HG03139 (cell line): ENCODE measurements around the gene GPR35.

Experiments used
- ATAC-seq: cut with Tn5 transposase; IDR thresholded peaks from one replicate; pipeline ENCODE4 v1.9.1; 2021; ENCODE audit not compliant: unreplicated experiment

GPR35 gene

GRCh38 chr2:240637116-240637900 lies 12.0 kb downstream of the GPR35 start:
- ATAC-seq: no peak

- no peak for ATAC-seq
Observed at GRCh38 chr2:240637901-240638345, 12.6 kb downstream of the GPR35 start.

DNA sequence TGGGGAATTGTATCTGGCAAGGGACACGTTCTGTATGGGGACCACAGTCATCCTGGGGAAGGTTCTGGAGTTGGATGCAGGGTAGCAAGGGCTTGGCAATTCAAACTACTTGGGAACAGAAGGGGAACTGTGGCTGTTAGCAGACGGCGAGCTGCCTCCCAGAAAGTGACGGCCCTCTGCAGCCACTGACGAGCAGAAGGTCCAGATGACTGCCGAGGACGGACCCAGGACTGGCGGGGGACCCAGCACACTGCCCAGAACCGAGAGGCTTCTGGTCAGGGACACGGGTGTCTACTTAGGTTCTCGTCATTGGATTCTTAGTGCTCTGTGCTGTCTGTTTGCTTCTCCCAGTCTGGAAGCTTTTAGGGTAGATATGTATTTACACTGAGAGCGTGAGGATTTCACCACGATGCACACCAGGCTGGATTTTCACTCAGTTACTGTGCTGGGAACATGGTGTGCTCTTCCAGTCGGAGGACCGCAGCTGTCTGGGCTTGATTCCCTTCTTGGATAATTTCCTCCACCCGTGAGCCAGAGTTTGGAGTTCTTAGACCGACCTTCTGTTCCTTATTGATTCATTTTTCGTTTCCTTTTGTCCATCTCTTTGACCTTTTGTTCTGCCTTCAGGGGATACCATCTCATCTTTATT lies 13.4 kb downstream of the GPR35 start:
- no peak for ATAC-seq

- ATAC-seq: no peak
Observed at GRCh38 chr2:240639566-240639965, 14.3 kb downstream of the GPR35 start.

- ATAC-seq: no peak
Observed at GRCh38 chr2:240640939-240641338, 15.7 kb downstream of the GPR35 start.

GRCh38 chr2:240642061-240642805 lies 17.0 kb downstream of the GPR35 start:
- no peak for ATAC-seq

DNA sequence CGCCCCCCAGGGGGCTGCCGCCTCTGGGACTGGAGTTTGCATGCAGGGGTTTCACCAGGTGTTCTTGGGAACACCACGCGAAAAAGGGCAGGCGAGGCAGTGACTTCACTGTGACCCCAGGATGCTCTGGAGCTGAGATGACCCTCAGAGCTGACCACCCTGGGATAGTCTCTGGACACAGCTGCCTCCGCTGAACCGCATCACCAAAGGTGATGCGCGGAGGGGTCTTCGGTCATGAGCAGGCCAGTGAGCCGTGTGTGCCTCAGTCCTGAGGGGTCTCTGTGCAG lies 17.5 kb downstream of the GPR35 start:
- no peak for ATAC-seq

GRCh38 chr2:240643093-240643810 lies 18.0 kb downstream of the GPR35 start:
- no peak for ATAC-seq

DNA sequence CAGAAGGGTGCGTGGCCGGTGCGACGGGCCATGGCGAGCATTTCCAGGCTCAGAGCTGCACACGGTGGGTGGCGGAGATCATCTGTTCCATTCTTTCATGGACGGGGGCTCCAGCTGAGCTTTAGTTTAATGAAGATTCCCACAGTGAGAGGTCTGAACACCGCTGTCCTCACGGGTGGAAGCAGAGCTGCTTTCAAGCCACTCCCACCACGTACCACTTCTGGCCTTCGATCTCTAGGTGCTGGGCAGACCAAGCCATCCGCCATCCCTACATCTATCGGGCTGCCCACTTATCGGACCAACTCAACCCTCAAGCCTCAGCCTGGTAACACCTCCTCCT lies 18.5 kb downstream of the GPR35 start:
- no peak for ATAC-seq

- ATAC-seq: no peak
Observed at GRCh38 chr2:240644171-240644651, 18.9 kb downstream of the GPR35 start.

- ATAC-seq: no peak
Observed at GRCh38 chr2:240644859-240645301, 19.6 kb downstream of the GPR35 start.

GRCh38 chr2:240645346-240645745 lies 20.1 kb downstream of the GPR35 start:
- no peak for ATAC-seq

DNA sequence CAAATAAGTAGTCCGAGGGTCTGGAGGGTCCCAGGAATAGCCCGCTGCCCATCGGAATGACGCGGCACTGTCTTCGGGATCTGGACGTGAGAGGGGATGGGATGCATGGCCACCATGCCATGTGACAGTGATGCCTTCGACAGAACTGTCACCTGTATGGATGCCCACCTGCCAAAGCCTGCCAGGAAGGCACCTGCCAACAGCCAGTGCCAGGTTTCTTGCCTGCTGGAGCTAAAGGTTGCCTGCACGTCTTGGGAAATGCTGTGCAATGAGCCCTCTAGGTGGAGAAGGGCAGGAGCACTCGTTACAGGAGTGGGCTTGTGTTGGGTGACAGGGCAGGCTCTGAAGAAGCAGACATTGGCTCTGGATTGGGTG lies 20.5 kb downstream of the GPR35 start:
- ATAC-seq: no peak

GRCh38 chr2:240646176-240646899 lies 21.1 kb downstream of the GPR35 start:
- no peak for ATAC-seq

DNA sequence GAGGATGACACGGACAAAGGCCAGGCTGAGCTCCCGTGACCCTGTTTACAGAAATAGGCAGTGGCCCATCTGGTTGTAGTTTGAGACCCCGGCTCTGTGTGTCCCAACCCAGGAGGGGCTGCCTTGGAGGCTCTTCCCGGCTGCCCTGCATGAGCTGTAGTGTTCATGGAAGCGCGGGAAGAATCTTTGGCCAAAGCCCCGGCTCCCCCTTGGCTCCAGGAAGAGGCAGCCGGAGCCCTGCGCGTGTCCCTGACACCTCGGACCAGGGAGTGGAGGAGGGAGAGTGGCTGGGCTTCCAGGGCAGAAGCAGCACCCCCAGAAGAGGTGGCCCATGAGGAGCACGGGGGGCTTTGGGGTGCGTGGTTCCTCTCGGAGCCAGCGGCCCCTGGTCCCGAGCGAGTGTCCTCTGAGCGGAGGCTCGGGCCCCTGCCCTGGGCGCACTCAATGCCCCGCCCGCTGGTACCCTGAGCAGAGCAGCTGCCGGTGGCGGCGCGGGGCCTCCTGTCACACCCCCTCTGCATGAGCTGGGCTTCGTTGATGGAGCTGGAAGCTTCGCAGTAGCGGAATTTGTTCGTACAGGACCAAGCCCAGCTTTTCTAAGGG lies 21.7 kb downstream of the GPR35 start:
- no peak for ATAC-seq

DNA sequence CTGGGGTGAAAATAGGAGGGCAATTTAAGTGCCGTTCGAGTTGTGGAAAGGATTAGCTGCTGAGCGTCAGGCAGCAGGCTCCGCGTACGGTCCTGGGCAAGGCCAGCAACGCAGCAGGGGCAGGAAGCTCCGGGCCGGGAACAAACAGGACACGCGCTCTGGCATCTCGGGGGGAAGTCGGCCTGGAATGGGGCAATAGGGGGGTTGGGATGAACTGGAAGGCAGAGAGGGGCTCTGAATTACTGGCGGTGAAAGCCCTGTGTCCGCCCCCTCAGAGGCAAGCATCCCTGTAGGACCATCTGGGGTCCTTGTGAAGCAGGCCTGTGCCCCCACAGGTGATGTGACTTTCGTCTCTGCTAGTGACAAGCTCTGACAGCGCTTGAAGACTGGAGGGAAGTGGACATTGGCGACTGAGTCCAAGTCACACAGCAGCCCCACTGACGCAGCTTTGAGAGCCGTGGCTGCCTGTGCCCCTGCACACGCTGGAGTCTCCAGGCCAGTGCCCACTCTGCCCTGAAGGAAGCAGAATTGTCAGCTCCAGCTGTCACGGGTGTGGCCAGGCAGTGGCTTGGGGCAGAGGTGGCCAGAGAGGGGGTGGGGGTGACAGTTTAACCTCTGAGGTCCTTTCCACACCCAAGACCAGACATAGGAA lies 22.3 kb downstream of the GPR35 start:
- ATAC-seq: no peak

DNA sequence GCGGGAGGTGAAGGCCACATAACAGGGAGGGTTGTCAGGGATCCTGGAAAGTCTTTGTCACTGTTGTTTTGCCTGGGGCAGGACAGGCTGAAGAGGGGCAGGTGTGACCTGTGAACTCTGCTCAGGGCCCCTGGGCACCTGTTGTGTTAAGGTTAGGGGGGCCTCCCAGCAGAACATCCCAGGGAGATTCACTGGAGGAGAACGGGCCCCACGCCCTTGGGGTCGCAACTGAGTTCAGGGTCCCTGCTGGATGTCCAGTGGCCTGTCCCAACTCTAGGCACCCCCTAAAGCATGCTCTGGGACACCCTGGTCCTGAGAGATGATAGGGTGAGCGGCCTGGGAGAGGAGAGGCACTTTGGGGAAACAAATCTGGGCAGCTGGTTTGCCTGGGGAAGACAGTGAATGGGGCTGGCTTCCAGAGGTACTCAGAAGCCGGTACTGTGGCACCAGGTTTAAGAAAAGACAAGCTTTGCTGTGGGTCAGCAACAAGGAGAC lies 22.9 kb downstream of the GPR35 start:
- no peak for ATAC-seq

GRCh38 chr2:240648650-240649275 lies 23.5 kb downstream of the GPR35 start:
- ATAC-seq: no peak

DNA sequence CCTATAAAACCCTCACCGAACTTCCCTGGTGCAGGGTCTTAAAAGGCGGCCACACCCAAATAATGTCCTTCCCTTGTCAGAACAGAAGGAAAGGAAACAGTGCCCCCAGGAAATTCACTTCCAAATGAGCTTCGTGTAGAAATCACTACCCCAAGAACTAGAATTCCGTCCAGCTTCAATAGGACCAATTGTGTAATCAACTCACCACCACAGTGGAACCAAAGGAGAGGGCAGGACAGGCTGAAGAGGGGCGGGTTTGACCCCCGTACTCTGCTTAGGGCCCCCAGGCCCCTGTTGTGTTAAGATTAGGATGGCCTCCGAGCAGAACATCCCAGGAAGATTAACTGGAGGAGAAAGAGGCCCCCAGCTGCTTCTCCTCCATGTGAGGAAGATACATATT lies 24.1 kb downstream of the GPR35 start:
- no peak for ATAC-seq
